NCI-H128 (cell line): ENCODE data around the gene PIMREG.

ENCODE experiments used
- DNase-seq: peaks from one replicate; lab custom pipeline; 2025; ENCODE audit not compliant: unreplicated experiment; lab: John Stamatoyannopoulos, UW

Gene PIMREG

GRCh38 chr17:6460531-6461161 lies 16.4 kb downstream of the PIMREG start:
- DNase-seq: no peak

DNA sequence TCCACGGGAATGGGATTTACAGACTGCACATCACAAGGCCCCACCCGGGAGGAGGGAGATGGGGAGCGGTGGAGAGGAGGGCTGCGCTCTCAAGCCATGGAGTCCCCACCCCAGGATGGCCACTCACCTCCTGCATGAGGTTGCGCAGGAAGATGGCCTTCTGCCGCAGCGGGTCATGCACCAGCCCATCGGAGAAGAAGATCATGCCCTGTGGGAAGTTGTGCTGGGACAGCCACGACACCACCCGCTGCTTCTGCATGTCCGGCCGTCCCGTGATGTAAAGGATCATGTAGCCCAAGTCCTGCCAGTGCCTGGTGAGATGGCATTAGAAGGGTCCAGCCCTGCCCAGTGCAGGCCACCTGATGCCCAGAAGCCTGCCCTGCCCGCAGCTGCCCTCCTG lies 17.0 kb downstream of the PIMREG start:
- DNase-seq: no peak

GRCh38 chr17:6461792-6462524 lies 17.7 kb downstream of the PIMREG start:
- DNase-seq: no peak

DNA sequence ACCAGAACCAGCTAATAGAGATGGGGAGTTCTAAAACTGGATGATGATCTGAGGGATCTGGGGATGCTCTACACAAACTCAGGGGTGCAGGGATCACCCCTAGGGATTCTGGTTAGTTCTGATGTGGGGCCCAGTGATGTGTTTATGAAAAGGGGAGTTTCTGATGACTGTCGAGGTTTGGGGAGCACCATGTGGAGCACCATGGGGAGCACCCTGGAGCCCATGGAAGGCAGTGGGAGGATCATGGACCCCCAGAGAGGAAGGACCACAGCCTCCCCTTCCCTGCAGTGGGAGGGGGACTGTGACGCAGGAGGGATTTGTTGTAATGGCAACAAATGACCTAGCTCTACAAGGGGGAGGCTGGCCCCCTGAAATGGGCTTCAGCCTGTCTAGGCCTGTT lies 18.4 kb downstream of the PIMREG start:
- no peak for DNase-seq

DNA sequence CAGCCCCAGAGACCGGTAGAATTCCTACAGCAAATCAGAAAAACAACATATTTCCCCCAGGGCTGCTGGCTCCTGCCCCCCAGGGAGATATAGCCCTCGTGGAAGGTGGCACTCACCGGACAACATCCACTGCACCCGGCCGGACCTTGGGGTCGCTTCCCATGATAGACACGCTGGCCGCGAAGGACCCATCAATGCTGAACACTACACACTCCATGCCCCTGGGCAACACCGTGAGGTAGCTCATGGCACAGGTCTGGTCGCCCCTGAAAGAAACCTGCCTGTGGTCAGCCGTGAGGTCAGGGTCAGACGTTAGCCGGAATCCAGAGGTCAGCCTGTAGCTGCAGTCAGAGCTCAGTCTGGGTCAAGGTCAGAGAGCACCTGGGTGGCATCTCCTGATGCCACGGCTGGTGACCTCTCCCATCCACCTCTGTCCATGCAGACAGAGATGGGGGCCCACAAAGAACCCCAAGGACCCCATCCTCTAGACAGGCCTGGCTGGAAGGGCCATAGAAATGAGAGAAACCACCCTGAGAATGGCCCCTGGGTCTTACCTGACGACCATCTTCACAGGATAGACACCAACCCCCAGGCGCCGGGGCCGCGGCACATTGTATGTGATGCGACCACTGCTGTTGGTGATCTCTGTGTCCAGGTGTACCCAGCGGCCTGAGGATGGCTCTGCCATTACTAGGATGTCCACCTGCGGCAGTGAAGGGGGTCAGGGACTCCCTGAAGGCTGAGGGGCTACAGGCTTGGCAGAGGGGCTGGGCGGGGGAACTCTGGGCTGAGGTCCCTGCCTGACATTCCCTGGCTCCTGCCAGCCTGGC lies 19.6 kb downstream of the PIMREG start:
- no peak for DNase-seq

DNA sequence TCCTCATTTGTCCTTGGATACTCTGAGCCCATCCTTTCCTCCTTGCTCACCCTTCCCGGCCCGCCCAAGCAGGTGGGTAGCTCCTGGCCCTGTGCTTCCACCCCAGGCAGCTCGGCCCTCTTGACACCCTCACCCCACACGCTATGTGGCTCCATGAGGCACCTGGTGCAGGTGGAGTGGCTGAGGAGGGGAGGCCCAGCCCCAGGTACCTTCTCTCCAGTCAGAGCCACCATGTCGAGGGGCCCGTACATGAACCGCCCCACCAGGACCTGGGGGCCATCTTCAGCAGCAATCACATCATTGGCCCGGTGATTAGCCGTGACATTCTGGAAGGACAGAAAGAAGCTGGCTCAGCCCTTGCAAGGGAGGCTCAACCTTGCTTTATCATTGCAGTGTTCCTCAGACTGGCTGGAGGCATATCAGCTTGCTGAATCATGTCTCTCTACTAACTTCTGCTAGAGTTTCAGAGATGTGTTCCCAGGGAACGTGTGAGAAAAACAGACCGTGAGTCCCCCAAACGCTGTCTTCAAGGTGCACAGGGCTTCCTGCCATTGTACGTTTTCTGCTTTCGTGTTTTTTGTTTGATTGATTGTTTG lies 20.3 kb downstream of the PIMREG start:
- no peak for DNase-seq

DNA sequence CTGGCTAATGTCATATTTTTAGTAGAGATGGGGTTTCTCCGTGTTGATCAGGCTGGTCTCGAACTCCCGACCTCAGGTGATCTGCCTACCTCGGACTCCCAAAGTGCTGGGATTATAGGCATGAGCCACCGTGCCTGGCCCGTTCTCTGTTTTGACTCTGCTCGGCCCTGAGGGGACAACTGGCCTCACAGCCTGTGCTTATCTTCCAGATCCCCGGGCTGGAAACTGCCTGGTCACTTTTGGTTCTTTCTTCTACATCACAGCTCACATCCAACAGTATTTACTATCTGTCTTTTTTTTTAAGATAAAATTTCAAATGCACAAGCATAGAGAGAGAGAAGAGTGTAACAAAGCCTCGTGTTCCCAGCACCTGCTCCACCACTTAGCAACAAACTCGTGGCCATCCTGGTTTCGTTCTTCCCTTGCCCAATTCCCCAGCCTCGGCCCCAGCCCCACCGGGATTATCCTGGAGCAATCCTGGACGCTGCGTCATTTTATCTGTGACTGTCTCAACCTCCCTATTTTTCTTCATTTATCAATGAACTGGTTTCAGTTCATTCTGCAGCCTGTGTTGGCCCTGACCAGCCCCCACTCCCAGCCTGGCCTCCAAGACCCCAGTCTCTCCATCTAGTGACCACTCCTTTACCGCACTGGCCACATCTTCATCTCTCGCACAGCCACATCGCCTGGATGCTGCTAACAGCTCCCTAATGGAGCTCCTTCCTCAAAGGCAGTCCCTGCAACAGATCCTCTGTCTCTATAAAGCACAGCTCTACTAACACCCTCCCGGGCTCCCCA lies 21.1 kb downstream of the PIMREG start:
- DNase-seq: no peak

DNA sequence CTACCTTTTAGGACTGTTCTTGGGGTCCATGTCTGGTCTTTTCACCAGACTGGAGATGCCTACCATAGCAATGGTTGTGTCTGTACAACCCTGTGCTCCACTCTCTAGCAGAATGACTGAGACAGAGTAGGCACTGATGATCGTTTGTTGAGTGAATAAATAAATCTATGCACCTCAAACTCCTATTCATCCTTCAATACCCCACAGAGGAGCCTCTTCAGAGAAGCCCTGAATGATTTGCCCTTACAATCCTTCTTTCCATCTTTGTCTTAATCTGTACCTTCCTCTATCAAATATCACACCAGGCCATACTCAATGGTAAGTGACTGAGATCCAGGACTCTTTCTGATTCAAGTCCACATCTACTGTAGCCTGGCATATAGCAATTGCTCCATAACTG lies 23.3 kb downstream of the PIMREG start:
- DNase-seq: no peak

GRCh38 chr17:6468051-6468790 lies 24.0 kb downstream of the PIMREG start:
- no peak for DNase-seq

DNA sequence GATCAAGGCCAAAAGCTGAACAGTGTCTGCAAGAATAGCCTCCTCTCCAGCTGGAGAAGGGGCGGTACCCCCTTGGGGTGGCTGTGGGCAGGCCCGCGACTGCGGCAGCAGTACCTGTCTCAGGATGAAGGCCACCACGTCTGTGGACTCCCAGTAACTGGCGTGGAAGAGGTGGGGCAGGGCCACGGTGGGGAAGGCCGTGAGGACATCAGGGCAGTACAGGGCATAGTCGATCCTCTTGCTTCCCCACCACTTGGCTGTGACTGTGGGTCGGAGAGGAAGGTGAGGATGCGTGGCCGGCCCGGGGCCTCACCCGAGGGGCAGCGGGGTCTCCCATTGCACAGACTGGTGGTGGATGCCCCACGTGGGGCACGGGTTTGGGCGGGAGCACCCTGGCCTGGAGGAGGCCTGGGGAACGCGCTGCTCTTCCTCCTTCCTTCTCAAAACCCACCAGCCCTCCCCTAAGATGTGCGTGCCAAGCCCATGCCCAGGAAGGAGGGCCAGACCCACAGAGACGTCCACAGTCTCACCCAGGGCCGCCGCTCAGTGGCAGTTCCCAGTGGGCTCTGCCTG lies 26.0 kb downstream of the PIMREG start:
- no peak for DNase-seq

GRCh38 chr17:6470751-6471521 lies 26.7 kb downstream of the PIMREG start:
- DNase-seq: no peak

DNA sequence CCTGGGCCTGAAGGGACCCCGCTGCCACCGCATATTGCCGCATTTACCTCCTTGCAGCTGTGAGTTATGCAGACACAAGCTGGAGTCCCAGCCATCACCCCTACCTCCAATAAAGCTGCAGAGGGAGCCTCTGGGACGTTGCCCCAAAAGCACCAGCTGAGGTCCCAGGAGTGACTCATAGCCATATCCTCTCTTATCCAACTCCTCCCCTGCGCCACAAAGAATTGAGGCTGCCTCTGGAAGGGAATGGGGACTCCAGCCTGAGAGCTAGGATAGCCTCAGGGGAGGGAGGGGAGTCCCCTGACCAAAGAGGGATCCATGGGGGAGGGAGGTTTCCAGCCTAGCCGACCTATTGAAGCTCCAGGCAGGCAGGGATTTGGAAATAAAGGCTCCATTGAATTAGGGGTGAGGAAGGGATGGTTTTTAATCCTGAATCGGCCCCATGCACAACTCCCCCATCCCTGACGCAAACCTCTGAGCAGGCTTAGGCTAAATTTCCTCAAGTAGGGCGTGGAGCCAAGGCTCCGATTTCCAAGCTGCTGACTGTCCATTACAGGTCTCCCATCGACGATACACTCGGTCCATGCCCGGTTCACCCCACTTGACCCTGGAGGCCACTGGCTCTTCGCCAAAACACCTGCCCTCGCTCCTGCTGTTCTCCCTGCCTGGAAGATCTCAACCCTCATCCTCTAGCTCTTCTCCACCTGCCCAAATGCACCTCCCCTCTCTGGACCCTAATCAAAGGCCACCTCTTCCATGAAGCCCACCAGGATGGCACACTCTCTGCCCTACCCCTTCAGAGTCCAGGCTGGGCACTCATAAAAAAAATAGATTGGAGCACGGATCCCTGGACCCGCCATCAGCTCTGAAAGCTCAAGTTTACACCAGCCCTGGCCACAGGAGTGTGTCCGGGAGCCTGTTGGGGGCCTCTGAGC lies 27.5 kb downstream of the PIMREG start:
- no peak for DNase-seq

- no peak for DNase-seq
Measured at GRCh38 chr17:6472517-6472916, 28.3 kb downstream of the PIMREG start.

DNA sequence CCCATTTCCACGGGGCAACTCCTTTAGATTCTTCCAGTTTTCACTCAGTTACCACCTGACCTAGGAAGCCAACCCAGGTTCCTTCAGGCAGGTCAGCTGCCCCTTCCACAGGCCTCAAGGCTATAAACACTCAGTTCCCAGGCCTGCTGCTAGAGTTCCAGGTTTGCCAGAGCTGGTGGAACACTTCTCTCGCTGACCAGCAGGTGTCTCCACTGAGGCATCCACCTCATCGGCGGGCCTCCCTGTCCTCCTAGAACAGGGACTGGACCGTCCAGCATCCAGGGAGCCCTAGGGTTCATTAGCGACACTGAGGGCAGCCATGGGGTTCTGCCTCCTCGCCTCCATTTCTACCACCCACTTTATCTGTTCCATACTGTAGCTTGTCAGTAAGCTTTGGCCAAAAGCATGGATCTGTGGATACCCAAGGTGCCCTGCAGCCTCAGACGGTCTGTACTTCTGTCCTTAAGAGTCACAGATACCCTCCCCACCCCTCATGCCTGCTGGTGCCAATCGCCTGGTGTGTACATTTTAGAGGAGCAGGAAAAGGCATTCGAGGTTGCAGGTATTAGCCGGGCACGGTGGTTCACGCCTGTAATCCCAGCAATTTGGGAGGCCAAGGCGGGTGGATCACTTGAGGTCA lies 29.0 kb downstream of the PIMREG start:
- no peak for DNase-seq

DNA sequence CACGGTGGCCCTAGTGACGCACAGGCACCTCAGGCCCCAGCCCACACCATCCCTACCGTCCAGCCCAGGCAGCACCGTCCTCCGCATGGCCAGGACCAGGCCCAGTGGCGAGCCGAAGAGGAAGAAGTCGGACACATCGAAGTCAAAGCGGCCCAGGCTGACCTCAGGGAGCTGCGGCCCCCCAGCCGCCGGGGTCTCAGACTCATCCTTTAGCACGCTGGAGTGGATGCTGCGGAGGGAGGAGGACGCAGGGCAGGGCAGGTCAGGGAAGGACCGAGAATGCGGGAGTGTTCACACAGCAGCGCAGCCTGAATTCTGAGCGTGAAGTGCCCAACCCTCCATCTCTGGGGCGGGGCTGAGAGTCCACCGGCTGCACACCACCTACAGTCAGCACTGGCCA lies 30.1 kb downstream of the PIMREG start:
- no peak for DNase-seq

- DNase-seq: no peak
Measured at GRCh38 chr17:6474906-6475305, 30.7 kb downstream of the PIMREG start.

DNA sequence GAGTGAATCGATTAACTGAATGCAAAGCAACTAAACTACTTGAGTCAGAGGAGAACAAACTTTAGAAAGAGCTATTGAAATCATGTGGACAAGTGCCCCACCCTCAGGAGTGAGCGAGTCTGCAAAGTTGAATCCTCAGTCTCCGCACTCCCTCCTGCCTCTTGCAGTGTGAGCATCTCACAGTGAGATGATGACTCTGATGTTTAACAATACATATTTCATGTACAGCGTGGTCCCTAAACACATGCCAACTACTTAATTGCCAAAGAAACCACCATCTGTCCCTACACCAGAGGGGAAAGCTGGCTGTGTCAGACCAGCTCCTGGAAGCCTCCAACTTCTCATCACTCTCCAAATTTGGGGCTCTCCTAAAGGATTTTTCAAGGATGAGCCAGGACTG lies 31.2 kb downstream of the PIMREG start:
- no peak for DNase-seq
